HEK293T (cell line): ENCODE results near the gene PDPK1.

Source experiments
- CTCF ChIA-PET: fragments of 350-600 bp; formaldehyde crosslinking; extraction: SDS; loops from one replicate; lab custom pipeline; 2021; ENCODE audit warnings: antibody characterized with exemption, inconsistent platforms; lab: Yijun Ruan, JAX
- POLR2A ChIA-PET: fragments of 350-600 bp; formaldehyde crosslinking; extraction: SDS; loops from one replicate; lab custom pipeline; 2020; ENCODE audit warnings: antibody characterized with exemption, inconsistent platforms; lab: Yijun Ruan, JAX
- DNase-seq: peaks from one replicate; pipeline ENCODE4 v3.0.0; 2012; ENCODE audit warnings: mixed read lengths; ENCODE audit errors: extremely low spot score
- ARNT ChIP-seq: fragments of 450-650 bp; IDR thresholded peaks from 2 replicates; pipeline ENCODE4 v1.6.1; 2017; ENCODE audit warnings: mild to moderate bottlenecking
- BHLHE40 ChIP-seq: fragments of 450-650 bp; IDR thresholded peaks from 2 replicates; pipeline ENCODE4 v1.6.1; 2016; ENCODE audit warnings: mild to moderate bottlenecking, moderate library complexity, borderline replicate concordance
- CTBP1 ChIP-seq: fragments of 450-650 bp; IDR thresholded peaks from 2 replicates; pipeline ENCODE4 v1.6.1; 2016; ENCODE audit warnings: borderline replicate concordance
- ELF4 ChIP-seq: fragments of 450-650 bp; IDR thresholded peaks from 2 replicates; pipeline ENCODE4 v1.6.1; 2017; ENCODE audit warnings: antibody characterized with exemption
- FOXA1 ChIP-seq: fragments of 450-650 bp; IDR thresholded peaks from 2 replicates; pipeline ENCODE4 v1.6.1; 2016; ENCODE audit warnings: mild to moderate bottlenecking
- FOXK2 ChIP-seq: fragments of 450-650 bp; IDR thresholded peaks from 2 replicates; pipeline ENCODE4 v1.6.1; 2016; ENCODE audit warnings: mild to moderate bottlenecking
- FOXM1 ChIP-seq: fragments of 450-650 bp; IDR thresholded peaks from 2 replicates; pipeline ENCODE4 v1.6.1; 2017; ENCODE audit warnings: mild to moderate bottlenecking, borderline replicate concordance
- HDGF ChIP-seq: fragments of 450-650 bp; IDR thresholded peaks from 2 replicates; pipeline ENCODE4 v1.6.1; 2017; ENCODE audit warnings: antibody characterized with exemption, borderline replicate concordance
- L3MBTL2 ChIP-seq: fragments of 450-650 bp; conservative IDR thresholded peaks from 2 replicates; pipeline ENCODE4 v1.6.1; 2016; ENCODE audit warnings: mild to moderate bottlenecking
- LEF1 ChIP-seq: fragments of 450-650 bp; IDR thresholded peaks from 2 replicates; pipeline ENCODE4 v1.6.1; 2017; ENCODE audit warnings: mild to moderate bottlenecking, borderline replicate concordance
- NFRKB ChIP-seq: fragments of 450-650 bp; IDR thresholded peaks from 2 replicates; pipeline ENCODE4 v1.6.1; 2016; ENCODE audit warnings: mild to moderate bottlenecking, moderate library complexity
- SP1 ChIP-seq: fragments of 450-650 bp; IDR thresholded peaks from 2 replicates; pipeline ENCODE4 v1.6.1; 2017
- SUZ12 ChIP-seq: fragments of 450-650 bp; IDR thresholded peaks from 2 replicates; pipeline ENCODE4 v1.6.1; 2016; ENCODE audit warnings: mild to moderate bottlenecking
- TARDBP ChIP-seq: fragments of 450-650 bp; IDR thresholded peaks from 2 replicates; pipeline ENCODE4 v1.6.1; 2016
- ZNF384 ChIP-seq: fragments of 450-650 bp; IDR thresholded peaks from 2 replicates; pipeline ENCODE4 v1.6.1; 2016
- TF ChIP-seq, protein P1 (sequence below): fragments of 450-650 bp; IDR thresholded peaks from 2 replicates; pipeline ENCODE4 v1.6.1; 2016

The PDPK1 gene

DNA sequence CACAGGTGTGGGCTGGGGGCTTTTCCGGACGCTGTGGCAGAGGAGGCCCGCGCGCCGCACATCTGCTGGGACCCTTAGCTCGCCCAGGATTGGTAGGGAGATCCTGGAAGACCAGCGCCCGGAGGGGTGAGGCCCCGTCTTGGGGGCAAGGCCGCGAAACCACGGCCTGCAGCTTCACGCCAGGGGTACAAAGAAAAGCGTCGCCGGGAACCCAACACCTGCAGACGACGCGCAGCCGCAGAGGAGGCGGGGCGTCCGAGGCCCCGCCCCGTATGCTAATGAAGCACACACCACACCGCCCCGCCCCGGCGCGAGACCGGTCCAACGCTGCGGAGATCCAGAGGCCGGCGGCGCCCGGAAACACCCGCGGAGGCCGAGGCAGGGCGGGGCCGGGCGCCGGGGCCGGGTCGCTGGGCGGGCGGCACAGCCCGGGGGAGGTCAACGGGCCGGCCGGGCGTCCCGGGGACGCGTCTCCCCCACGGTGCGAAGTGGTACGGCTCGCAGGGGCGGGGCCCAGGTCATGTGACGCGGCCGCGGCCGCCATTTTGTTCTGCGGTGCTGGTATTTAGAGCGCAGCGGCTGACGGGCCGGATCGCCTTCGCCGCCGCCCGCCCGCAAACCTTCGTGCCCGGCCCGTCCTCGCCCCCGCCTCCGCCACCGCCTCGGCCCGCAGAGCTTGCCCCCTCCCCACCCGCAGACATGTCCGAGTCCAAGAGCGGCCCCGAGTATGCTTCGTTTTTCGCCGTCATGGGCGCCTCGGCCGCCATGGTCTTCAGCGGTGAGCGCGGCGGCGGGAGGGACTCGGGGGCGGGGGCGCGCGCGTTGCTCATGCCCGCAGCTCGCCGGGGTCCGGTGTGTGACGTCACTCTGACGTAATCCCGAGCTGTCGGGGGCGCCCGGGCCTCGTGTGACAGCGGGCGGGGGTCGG is 24.2 kb upstream of the PDPK1 start, which contains the start of gene ATP6V0C:
Gene ATP6V0C (plus strand): TSS at position 548 of the 928 bp plus-strand sequence. CDS start 152 bp downstream, at position 700.
- CTCF ChIA-PET, result interaction anchor here (1.0 kb wide), 1 partner anchor 13 kb away, joined by 3 read pairs; no protein-coding TSS in a partner anchor
- peak; percentile 93 for DNase-seq
- POLR2A ChIA-PET, result interaction anchor here (0.9 to 2.3 kb wide), 7 partner anchors 9 to 54 kb away, joined by 3 to 6 read pairs (median 4); partner anchors contain the start of genes CEMP1, TBC1D24 and TEDC2
- no peak for TF ChIP-seq SUZ12
- TF ChIP-seq ARNT, result peak; percentile 77
- 0 out of 2 replicates have a peak, but pooled peaks have one; percentile 47 for TF ChIP-seq L3MBTL2
- TF ChIP-seq FOXM1, result peak; percentile 25; the same call in 1 of the 2 replicates
- no peak for TF ChIP-seq LEF1

DNA sequence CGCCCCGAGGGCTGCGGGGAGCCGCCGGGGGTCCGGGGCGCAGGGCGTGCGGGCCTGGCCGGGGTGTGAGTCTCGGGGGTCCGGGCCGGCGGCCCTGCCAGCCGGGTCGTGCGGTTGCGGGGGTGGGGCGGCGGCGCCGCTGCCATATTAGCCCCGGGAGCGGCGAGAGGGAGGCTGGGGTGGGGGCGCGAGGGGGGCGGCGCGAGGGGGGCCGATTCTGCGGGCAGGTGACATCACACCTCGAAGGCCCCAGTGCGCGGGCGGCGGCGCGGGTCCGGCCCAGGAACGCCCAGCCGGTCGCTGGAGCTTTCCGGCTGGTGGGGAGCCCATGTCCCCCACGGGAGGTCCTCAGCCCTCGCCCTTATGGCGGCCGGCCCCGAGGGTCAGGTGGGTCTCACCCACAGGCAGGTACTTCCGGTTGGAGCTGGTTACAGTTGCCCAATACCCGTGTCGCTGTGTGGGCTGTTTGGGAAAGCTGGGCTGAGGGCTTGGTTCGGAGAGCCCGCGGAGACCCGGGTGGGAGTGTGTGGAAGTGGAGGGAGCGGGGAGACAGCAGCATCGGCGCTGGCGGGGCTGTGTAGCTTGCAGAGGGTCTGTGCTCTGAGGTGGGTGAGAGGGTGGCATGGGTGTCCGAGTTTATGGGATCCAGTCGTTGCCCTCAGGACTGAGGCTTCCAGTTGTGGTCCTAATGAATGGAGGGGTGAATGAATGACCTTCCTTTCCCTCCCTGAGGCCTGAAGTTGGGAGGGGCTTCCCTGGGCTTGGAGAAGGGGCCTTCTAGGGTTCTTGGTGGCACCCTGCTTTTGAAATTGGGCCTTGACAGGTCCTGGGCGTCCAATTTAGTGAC is 23.3 kb upstream of the PDPK1 start:
- no peak for DNase-seq
- ChIA-PET POLR2A (interaction anchor here (0.6 to 2.3 kb wide), 6 partner anchors 13 to 55 kb away, joined by 3 to 6 read pairs (median 3); partner anchors contain the start of genes CEMP1, PDPK1 and TEDC2), CTCF (no interaction called here)
- no peak for TF ChIP-seq L3MBTL2
- TF ChIP-seq NFRKB, result no peak
- no peak for TF ChIP-seq FOXK2
- no peak for TF ChIP-seq ARNT
- no peak for TF ChIP-seq FOXM1
- no peak for TF ChIP-seq LEF1
- TF ChIP-seq, protein P1, sequence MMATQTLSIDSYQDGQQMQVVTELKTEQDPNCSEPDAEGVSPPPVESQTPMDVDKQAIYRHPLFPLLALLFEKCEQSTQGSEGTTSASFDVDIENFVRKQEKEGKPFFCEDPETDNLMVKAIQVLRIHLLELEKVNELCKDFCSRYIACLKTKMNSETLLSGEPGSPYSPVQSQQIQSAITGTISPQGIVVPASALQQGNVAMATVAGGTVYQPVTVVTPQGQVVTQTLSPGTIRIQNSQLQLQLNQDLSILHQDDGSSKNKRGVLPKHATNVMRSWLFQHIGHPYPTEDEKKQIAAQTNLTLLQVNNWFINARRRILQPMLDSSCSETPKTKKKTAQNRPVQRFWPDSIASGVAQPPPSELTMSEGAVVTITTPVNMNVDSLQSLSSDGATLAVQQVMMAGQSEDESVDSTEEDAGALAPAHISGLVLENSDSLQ, result no peak
- TF ChIP-seq BHLHE40, result no peak
- no peak for TF ChIP-seq FOXA1
- no peak for TF ChIP-seq SP1
- no peak for TF ChIP-seq SUZ12
- no peak for TF ChIP-seq HDGF

DNA sequence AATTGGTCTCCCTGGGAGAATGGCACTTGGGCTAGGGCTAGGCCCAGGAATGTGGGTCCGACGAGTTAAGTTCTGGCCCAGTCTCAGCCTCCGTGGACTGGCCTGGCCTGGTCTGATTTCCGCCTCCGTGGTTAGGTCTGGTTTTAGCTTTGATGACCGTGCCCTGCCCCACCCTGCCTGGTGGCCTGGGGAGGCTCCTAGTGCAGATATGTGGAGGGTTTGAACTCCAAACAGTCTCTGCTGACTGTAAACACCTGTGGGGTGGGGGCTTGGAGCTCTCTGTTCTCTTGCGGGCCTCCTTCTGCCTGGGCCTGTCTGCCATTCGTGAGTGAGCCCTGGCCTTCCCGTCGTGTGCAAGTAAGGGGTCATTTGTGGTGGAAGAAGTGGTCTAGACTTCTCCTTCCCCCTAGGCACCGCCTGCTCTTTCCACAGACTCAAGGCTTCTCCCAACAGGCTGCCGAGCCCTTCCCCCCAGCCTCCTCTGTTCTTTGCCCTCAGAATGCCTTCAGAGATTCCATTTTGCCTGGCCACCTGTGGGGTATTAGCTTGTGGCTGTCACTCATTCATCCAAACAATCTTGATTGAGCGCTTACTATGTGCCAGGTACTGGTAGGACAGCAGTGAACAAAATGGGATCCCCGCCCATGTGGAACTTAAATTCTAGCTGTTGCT is 22.5 kb upstream of the PDPK1 start:
- ChIA-PET POLR2A (interaction anchor here (0.6 to 2.3 kb wide), 5 partner anchors 14 to 56 kb away, joined by 3 to 6 read pairs (median 3); partner anchors contain the start of genes PDPK1 and TEDC2), CTCF (interaction anchor here (0.6 kb wide), 3 partner anchors 9 to 59 kb away, joined by 3 to 6 read pairs (median 4); no protein-coding TSS in a partner anchor)
- DNase-seq, result no peak
- TF ChIP-seq, protein P1, result peak; percentile 75
- TF ChIP-seq ZNF384, result no peak

DNA sequence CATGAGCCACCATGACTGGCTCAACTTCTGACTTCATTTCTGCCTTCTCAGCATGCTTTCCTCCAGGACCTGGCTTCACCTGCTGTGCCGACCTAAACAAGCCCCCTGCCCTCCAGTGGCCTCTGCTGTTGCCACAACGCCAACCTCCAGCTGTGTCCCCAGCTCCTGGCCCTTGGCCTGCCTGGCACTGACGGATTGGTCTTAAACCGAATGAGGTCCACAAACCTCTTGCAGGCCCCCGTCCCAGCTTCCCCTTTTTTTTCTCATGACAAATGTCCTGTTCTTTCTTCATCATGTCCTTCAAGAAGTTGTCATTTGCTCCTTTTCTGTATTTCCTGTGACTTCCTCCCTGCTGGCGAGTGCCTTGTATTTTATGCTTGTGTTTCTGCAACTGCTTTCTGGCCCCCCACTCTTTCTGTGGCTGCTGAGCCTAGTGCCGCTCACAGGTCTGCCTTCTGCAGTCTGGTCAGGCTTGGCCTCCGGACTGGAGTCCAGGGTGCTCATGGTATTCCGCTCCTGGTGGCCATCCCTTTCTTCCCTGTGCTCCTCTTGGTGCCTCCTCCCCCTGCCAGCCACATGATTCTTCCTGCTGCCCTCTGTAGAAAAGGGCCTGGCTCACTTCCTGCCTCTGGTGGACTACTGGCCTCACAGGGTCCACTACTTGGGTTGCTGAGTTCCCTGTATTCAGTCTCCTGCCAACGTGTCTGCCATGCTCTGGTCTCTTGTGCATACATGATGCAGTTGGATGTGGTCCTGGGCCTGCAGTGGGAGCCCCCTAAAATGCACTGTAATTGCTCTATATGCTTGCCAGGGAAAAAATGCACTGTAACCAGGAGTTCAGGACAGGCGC is 21.2 kb upstream of the PDPK1 start:
- TF ChIP-seq FOXM1 (no peak), BHLHE40 (no peak), FOXA1 (no peak), ARNT (no peak), NFRKB (no peak), SUZ12 (no peak), FOXK2 (no peak), LEF1 (no peak), CTBP1 (no peak), ZNF384 (no peak), L3MBTL2 (no peak), ELF4 (no peak), SP1 (no peak), TARDBP (no peak), HDGF (no peak)
- TF ChIP-seq, protein P1, result no peak
- POLR2A ChIA-PET, result interaction anchor here (2.3 kb wide), 1 partner anchor 15 kb away, joined by 5 read pairs; no protein-coding TSS in a partner anchor
- CTCF ChIA-PET, result no interaction called here

More for the DNA sequence above, 21.2 kb upstream of the PDPK1 start:
- no peak for DNase-seq
